Measurements from ENCODE around the gene TACR2.

Gene TACR2

GRCh38 chr10:69398466-69398865, 18.3 kb downstream of the TACR2 start:
- no peak for DNase-seq

GRCh38 chr10:69397972-69398371, 18.7 kb downstream of the TACR2 start:
- DNase-seq: no peak

- no peak for DNase-seq
These were observed 22.7 kb downstream of the TACR2 start for GRCh38 chr10:69394020-69394419.

- peak; percentile 82 for DNase-seq
These were observed 24.2 kb downstream of the TACR2 start for GRCh38 chr10:69392481-69393000.

- DNase-seq: no peak
These were observed 25.6 kb downstream of the TACR2 start for GRCh38 chr10:69391158-69391557.

GRCh38 chr10:69389827-69390490, 26.8 kb downstream of the TACR2 start:
- no peak for DNase-seq

- no peak for DNase-seq
These were observed 28.2 kb downstream of the TACR2 start for GRCh38 chr10:69388488-69388887.

GRCh38 chr10:69387500-69387899, 29.2 kb downstream of the TACR2 start:
- DNase-seq: no peak

GRCh38 chr10:69385454-69386350, 31.0 kb downstream of the TACR2 start:
- DNase-seq: no peak

GRCh38 chr10:69384320-69384719, 32.4 kb downstream of the TACR2 start:
- no peak for DNase-seq

- DNase-seq: no peak
These were observed 33.2 kb downstream of the TACR2 start for GRCh38 chr10:69383558-69383957.

GRCh38 chr10:69382382-69383117, 34.2 kb downstream of the TACR2 start:
- no peak for DNase-seq

GRCh38 chr10:69379800-69380199, 36.9 kb downstream of the TACR2 start:
- no peak for DNase-seq

- no peak for DNase-seq
These were observed 38.8 kb downstream of the TACR2 start for GRCh38 chr10:69377933-69378332.

- DNase-seq: no peak
These were observed 39.5 kb downstream of the TACR2 start for GRCh38 chr10:69377191-69377590.

- DNase-seq: no peak
These were observed 40.1 kb downstream of the TACR2 start for GRCh38 chr10:69376662-69377061.

GRCh38 chr10:69375307-69376151, 41.2 kb downstream of the TACR2 start:
- no peak for DNase-seq

GRCh38 chr10:69374931-69375306, 41.8 kb downstream of the TACR2 start:
- DNase-seq: no peak

- no peak for DNase-seq
These were observed 42.5 kb downstream of the TACR2 start for GRCh38 chr10:69374242-69374641.

GRCh38 chr10:69372126-69372980, 44.4 kb downstream of the TACR2 start:
- no peak for DNase-seq

GRCh38 chr10:69367469-69367868, 49.2 kb downstream of the TACR2 start:
- no peak for DNase-seq

Data from activated T-cell treated with anti-CD3 and anti-CD28 coated beads, Interleukin-2, amount 50 U/mL, for 1 hour (primary cell).